Measurements from ENCODE around the gene HLA-F. TPM values are rescaled to one million over a fixed set of nuclear protein-coding genes. Genes with fewer than 3 reads are reported as not detected.
A peak's percentile ranks its signal among the peaks of the same experiment; 100 is the strongest.

Gene HLA-F
- total RNA-seq, 3 donors from 2014 or later (not counting 1 experiment from before 2014, with no cell fraction given), result 1,031 to 1,621 (median 1,125) TPM

- intact Hi-C loops (cut with micrococcal nuclease), result loop anchor here (1.0 to 10.0 kb wide), 2 partner anchors 45 to 256 kb away; no protein-coding TSS in a partner anchor
- 32% methylated on average over 9 of the region's 11 CpGs for WGBS (ENCODE audit: insufficient coverage)
- no peaks in the 10 kb centered on the region for H3K36me3 ChIP-seq (ENCODE audit: control insufficient read depth, insufficient read depth, low read length)
- peak in 1 of 2 donors; percentile 94 for DNase-seq
- Mint-ChIP-seq H3K27ac (peak overlapping the region; percentile 73 to 87), H3K36me3 (no peaks in the 10 kb centered on the region), H3K9me3 (no peaks in the 10 kb centered on the region), H3K4me3 (peak overlapping the region; percentile 77), H3K27me3 (ENCODE audit: low read depth in 2 of 2) (peaks cover 0 to 7% of the 10 kb centered on the region in 2 donors), H3K4me1 (peaks cover 57 to 70% of the 10 kb centered on the region in 2 donors)
- no peaks in the 10 kb centered on the region for H3K9me3 ChIP-seq (ENCODE audit: control insufficient read depth, insufficient read depth, low read length)
- H3K27ac ChIP-seq (ENCODE audit: low read length), result peak overlapping the region; percentile 66
- TF ChIP-seq, protein P1, sequence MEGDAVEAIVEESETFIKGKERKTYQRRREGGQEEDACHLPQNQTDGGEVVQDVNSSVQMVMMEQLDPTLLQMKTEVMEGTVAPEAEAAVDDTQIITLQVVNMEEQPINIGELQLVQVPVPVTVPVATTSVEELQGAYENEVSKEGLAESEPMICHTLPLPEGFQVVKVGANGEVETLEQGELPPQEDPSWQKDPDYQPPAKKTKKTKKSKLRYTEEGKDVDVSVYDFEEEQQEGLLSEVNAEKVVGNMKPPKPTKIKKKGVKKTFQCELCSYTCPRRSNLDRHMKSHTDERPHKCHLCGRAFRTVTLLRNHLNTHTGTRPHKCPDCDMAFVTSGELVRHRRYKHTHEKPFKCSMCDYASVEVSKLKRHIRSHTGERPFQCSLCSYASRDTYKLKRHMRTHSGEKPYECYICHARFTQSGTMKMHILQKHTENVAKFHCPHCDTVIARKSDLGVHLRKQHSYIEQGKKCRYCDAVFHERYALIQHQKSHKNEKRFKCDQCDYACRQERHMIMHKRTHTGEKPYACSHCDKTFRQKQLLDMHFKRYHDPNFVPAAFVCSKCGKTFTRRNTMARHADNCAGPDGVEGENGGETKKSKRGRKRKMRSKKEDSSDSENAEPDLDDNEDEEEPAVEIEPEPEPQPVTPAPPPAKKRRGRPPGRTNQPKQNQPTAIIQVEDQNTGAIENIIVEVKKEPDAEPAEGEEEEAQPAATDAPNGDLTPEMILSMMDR (IDR thresholded peaks at IDR 0.05), result no peak
- H3K4me1 ChIP-seq (ENCODE audit: control insufficient read depth, insufficient read depth, low read length), result peaks cover 51% of the 10 kb centered on the region
- H3K27me3 ChIP-seq (ENCODE audit: control insufficient read depth, insufficient read depth, low read length), result no peaks in the 10 kb centered on the region
- H3K4me3 ChIP-seq (ENCODE audit: low read length), result peak overlapping the region; percentile 18
- ATAC-seq, result peak; percentile 64 to 81 (median 80)
Measured at GRCh38 chr6:29708432-29709179, 14.6 kb upstream of the HLA-F start.

DNA sequence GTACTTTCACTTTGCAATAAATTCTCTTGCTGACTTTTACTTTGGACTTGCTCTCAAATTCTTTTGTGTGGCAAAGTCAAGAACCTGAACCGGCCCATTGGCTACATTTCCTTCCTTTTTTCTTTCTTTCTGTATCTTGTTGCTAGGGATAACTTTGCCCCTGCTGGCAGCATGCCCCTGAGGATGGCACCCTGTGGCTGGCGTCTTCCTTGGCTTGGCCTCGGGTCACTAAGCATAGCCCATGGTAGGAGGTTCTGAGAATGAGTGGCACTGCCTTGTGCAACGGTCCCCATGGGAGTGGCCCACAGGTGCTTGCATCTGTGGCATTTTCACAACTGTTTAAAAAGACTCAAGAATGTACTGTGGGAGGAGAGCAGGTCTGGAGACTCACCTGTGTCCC lies 14.0 kb upstream of the HLA-F start:
- H3K4me1 ChIP-seq (ENCODE audit: control insufficient read depth, insufficient read depth, low read length), result peaks cover 51% of the 10 kb centered on the region
- peaks cover 0 to 2% of the 10 kb centered on the region in 2 donors for H3K27me3 Mint-ChIP-seq (ENCODE audit: low read depth in 2 of 2)
- WGBS (ENCODE audit: insufficient coverage), result 3% methylated on average over 4 of the region's 4 CpGs

GRCh38 chr6:29710281-29710941 lies 12.8 kb upstream of the HLA-F start:
- H3K27ac ChIP-seq (ENCODE audit: low read length), result peak overlapping the region; percentile 66
- Mint-ChIP-seq H3K27me3 (ENCODE audit: low read depth in 2 of 2) (no peaks in the 10 kb centered on the region), H3K27ac (peak overlapping the region in 1 of 2 donors; percentile 87), H3K36me3 (no peaks in the 10 kb centered on the region), H3K9me3 (no peaks in the 10 kb centered on the region), H3K4me3 (no peak overlapping the region), H3K4me1 (peaks cover 47 to 59% of the 10 kb centered on the region in 2 donors)
- peaks cover 49% of the 10 kb centered on the region for H3K4me1 ChIP-seq (ENCODE audit: control insufficient read depth, insufficient read depth, low read length)
- no peak for DNase-seq
- no peak overlapping the region for H3K4me3 ChIP-seq (ENCODE audit: low read length)
- H3K9me3 ChIP-seq (ENCODE audit: control insufficient read depth, insufficient read depth, low read length), result no peaks in the 10 kb centered on the region
- TF ChIP-seq, protein P1 (IDR thresholded peaks at IDR 0.05), result no peak
- intact Hi-C loops (cut with micrococcal nuclease), result no loop called here
- no peaks in the 10 kb centered on the region for H3K27me3 ChIP-seq (ENCODE audit: control insufficient read depth, insufficient read depth, low read length)
- 83% methylated on average over 7 of the region's 8 CpGs for WGBS (ENCODE audit: insufficient coverage)
- no peak for ATAC-seq
- H3K36me3 ChIP-seq (ENCODE audit: control insufficient read depth, insufficient read depth, low read length), result no peaks in the 10 kb centered on the region

More for the DNA sequence above, 14.0 kb upstream of the HLA-F start:
- ATAC-seq (peak; percentile 7 to 21 (median 15)), DNase-seq (no peak)
- H3K27me3 ChIP-seq (ENCODE audit: control insufficient read depth, insufficient read depth, low read length), result no peaks in the 10 kb centered on the region
- TF ChIP-seq, protein P1 (IDR thresholded peaks at IDR 0.05), result no peak
- no peaks in the 10 kb centered on the region for H3K36me3 ChIP-seq (ENCODE audit: control insufficient read depth, insufficient read depth, low read length)
- Mint-ChIP-seq H3K9me3 (no peaks in the 10 kb centered on the region), H3K27ac (peak overlapping the region; percentile 73 to 87), H3K4me1 (peaks cover 57 to 70% of the 10 kb centered on the region in 2 donors), H3K4me3 (peak overlapping the region; percentile 77), H3K36me3 (no peaks in the 10 kb centered on the region)
- no peaks in the 10 kb centered on the region for H3K9me3 ChIP-seq (ENCODE audit: control insufficient read depth, insufficient read depth, low read length)
- H3K4me3 ChIP-seq (ENCODE audit: low read length), result peak overlapping the region; percentile 18
- H3K27ac ChIP-seq (ENCODE audit: low read length), result peak overlapping the region; percentile 66
- intact Hi-C loops (cut with micrococcal nuclease), result loop anchor here (10.0 kb wide), 1 partner anchor 256 kb away; no protein-coding TSS in a partner anchor

Data from natural killer cell (primary cell).